GM18909 (cell line): ENCODE data around the gene SLC39A5.

Source experiments
- ATAC-seq: cut with Tn5 transposase; IDR thresholded peaks from one replicate; pipeline ENCODE4 v1.9.1; 2021; ENCODE audit warnings: mild to moderate bottlenecking; ENCODE audit not compliant: unreplicated experiment, poor library complexity

SLC39A5 gene

DNA sequence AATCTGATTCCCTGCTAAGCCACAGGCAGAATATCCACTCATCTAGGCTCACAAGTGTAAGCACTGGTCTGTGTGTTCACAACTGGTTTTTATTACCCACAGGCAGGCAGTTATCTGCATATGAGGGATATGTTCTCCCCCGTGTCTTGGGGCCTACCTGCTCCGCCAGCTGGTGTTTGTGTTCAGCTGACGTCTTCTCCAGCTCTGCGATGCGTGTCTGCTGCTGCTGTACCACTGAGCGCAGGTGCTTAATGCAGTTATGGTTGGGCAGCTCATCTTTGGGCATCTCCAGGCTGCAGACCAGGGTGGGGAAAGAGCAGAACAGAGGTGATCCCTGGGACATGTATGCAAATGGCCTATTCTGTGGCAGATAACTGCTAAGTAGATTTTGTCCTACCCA, 21.8 kb upstream of the SLC39A5 start:
- ATAC-seq, result no peak

DNA sequence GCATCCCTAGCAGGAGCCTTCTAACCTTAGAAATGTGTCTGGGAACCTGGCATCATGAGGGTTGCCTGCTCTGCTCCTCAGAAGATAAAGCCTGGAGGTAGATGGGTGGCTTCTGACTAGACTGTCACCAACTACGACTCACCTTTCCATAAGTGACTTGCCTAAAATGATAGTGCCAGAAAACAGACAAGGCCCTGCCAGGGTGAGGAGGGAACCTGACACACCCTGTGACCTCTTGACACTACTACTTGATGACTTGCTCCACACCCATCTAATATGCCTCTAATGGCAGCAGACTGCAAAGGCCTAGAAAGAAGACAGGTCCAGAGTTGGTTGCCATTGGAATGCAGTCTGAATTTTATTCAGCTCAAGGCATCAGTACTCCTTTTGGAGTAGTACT, 17.5 kb upstream of the SLC39A5 start:
- ATAC-seq, result no peak

DNA sequence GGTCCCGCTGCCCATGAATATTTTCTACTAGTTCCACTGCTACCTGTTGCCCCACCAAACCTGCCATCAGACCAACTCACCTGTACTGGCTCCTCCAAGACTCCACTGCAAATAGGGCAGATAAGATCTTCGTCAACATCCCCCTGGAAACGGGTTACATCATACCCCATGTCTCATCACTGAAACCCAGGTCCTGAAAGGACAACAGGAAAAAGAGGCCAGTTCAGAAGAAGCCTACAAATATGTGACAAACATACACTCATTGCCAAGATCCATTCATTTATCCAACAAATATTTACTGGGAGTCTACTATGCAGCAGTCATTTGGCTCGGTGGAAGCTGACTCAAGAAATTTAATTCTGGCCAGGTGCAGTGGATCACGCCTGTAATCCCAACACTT, 16.0 kb upstream of the SLC39A5 start:
- no peak for ATAC-seq

DNA sequence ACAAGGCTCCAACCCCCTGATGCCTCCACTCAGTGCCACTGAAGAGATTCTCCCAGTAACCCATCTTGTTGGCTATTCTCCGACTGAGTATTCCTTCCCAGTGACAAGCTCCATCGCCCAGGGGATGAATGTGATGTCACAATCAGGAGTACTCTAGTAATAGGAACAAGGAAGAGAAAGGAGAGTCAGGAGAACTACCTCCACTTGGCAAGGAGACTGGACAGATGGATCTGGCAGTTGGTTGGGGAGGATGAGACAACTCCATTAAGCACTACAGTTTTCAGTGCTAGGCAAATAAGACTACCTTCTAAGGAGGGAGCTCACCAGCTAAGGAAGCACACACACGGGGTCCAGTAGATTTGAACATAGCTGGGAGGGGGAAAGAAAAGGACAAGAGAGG, 13.4 kb upstream of the SLC39A5 start:
- ATAC-seq, result no peak

DNA sequence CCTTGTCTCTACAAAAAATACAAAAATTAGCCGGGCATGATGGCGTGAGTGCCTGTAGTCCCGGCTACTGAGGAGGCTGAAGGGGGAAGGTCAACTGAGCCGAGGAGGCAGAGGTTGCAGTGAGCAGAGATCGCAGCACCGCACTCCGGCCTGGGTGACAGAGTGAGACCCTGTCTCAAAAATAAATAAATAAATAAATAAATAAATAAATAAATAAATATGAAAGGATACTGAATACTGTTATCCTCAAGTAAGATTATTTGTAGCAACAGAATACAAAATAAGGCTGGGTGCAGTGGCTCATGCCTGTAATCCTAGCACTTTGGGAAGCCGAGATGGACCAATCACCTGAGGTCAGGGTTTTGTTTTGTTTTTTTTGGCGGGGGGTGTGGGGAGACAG, 10.0 kb upstream of the SLC39A5 start:
- ATAC-seq, result no peak

DNA sequence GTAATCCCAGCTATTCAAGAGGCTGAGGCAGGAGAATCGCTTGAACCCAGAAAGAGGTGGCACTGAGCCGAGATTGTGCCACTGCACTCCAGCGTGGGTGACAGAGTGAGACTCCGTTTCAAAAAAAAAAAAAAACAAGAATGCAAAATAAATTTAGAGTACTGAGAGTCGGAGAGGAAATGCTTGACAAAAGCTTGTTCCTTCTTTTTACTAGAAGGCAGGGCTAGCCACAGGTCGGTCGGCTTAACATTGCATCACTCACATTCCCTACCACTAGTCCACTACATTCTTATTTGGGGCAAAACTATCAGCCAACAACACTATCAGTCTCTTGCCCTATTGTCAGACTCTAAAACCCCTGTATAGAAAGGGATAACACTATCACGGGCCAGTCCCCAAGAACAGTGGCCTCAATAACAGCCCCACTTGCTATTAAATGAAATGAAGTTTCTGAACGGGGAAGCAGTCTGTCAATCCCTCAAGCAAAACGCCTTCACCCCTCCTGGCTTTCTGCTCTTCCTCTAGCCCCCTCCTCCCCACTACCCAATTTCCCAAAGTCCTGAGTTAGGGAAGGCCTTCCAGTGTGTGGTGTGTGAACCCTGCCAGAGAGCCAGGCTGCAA, 9.1 kb upstream of the SLC39A5 start:
- no peak for ATAC-seq

DNA sequence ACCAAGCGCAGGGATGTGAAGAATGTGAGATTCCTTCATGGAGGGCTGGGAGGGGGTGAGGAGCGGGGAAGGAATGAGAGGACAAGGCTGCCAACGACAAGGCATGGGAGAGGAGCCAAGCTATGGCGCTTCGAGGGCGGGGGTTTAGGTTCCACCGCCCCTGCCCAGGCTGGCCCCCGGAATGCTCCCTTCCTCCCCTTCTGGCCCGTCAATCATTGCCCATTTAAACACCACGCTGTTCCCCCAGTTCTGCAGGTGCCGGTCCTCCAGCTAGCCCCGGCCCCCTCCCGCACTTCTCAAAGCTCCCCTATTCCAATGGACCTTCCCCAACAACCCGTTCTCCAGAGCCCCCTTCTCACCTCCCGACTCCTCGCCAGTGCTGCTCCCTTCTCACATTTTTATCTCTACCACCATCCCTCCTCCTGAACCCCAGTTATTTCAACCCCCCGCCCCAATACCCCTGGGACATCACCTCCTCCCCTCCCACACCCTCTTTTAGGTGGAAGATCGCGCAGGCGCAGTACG, 8.6 kb upstream of the SLC39A5 start:
- peak; percentile 28 for ATAC-seq

DNA sequence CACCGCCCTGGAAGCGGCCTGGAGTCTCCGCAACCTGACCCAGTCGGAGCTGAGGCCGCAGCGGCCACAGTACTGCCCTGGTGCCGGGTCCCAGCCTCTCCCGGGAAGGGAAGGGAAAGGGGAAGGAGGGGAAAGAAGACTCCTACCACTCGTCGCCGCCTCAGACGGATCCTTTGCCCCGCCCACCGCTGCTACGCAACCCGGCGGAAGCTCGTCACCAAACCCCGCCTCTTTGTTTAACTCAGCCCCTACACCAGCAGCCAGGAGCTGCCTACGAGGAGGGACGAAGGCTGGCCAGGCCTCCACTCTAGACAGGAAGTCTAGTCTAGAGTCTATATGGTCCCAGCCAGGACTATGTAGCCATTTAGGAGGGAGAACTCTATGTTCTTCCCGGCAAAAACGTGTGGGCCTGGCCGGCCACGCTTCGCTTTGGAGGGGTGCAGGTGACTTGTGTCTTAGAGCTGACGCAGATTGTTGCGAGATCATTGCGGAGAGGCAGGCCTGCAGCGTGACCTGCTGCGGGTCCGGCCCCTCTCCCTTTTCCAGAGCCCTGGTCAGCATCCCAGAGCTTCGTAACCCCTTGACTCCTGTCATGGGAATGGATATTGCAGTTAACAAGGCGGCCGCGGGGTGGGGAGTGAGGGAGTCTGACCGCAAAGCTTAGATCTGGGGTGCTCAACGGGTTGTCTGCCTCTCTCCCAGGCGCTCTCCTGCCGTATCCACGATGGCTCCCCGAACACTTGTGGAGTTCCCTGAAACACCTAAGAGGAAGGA, 7.9 kb upstream of the SLC39A5 start, which contains the start of gene RNF41:
RNF41 (minus strand) TSS at position 166 of the 774 bp plus-strand sequence. CDS start 7,875 bp downstream, outside the sequence.
- ATAC-seq, result peak; percentile 82

DNA sequence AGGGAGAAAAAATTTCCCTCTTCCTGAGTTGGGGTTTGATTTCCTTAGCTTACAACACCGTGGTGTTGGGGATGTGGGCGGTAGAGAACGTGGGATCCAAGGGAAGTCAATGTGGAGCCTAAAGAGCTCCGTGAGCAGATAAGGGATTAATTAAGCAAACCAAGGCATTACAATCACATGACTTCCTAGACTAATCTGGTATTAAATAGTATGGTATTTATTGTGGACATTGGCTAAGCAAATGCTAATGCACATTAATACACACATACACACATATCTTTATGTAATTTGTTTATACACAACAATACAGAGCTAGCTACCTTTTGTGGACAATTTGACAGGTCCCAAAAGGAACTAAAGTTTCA, 7.3 kb upstream of the SLC39A5 start:
- no peak for ATAC-seq

DNA sequence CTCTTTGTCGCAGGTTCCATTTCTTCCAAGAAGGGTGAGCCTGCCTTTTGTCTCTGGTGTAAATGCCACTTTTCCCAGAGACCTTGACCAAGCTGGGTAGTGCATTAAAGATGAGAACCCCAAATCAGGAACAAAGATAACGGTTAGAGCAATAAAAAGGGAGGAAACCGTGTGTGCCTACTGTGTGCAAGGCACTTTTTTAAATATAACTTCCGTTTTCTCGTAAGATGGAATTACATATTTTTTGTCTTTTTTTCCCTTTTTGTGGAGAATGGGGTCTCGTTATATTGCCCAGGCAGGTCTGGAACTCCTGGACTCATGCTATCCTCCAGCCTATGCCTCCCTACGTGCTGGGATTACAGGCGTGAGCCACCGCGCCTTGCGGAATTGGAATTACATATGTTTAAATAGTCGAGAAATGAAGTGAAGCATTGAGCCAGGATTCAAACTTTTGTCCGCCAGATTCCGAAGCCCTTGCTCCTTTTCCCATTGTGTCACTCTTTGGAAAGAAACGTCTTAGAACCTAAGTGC, 6.2 kb upstream of the SLC39A5 start:
- ATAC-seq, result no peak

DNA sequence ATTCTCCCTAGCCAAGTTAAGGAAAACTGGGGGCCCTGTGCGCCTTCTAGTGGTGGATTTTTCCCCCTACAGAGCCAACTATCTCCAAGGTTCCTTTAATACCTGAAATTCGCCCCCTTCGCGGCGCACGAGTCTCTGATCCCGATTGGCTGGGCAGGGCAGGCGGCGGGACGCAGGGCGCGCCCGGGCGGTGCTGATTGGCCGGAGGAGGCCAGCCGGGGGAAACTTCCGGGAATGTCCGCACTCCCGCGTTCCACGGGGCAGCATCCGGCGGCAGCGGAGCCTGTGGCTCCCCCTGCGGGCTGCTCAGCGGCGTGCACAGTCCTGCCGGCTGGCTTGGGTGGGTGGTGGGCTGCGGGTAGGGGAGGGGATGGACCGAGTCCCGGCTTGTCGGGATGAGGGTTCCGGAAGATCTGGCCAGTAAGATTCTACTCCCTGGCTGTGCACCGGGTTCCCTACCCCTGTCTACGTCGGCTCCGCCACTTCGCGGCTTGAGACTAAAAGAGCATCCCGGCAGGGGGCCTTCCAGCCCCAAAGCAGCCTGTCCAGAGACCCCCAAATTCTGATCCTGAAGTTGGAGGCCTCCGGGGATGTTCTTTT, 5.6 kb upstream of the SLC39A5 start, which contains the start of gene NABP2:
NABP2 (plus strand) TSS at position 241 of the 600 bp plus-strand sequence. CDS start 515 bp downstream, outside the sequence.
- peak; percentile 79 for ATAC-seq

DNA sequence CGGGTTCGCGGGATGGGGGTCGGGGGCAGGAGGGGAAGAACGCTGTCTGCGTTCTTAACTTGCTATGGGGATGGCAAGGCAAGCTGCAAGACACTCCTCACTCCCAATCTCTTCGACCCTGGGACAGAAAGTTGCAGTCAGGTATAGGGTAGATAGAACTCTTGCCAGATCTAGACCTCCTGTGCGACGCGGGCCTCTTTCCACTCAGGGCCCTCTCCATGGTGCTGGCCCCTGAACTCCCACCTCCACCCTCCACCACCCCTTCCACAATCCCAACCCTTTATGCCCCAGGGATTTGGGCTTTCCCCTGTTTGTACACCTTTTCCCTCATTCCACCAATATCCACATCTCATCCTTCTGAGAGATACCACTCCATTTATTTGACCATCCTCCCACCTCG, 4.9 kb upstream of the SLC39A5 start:
- ATAC-seq, result no peak

DNA sequence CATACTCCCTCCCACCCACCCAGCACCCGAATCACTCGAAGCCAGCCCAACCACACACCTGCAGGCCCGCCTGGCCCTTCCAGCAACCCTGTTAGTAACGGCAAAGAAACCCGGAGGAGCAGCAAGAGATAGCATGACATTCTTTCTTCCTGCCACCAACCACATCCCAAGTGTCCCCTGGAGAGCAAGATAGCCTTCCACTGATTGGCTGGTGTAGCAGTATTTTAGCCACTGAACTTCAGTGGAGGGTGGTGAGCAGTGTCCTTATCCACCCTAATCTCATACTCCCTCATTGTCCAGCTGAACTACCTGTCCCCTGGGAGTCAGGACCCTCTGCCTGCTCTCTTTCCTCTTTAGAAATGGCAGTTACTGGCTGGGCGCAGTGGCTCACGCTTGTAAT, 769 bp upstream of the SLC39A5 start:
- no peak for ATAC-seq

DNA sequence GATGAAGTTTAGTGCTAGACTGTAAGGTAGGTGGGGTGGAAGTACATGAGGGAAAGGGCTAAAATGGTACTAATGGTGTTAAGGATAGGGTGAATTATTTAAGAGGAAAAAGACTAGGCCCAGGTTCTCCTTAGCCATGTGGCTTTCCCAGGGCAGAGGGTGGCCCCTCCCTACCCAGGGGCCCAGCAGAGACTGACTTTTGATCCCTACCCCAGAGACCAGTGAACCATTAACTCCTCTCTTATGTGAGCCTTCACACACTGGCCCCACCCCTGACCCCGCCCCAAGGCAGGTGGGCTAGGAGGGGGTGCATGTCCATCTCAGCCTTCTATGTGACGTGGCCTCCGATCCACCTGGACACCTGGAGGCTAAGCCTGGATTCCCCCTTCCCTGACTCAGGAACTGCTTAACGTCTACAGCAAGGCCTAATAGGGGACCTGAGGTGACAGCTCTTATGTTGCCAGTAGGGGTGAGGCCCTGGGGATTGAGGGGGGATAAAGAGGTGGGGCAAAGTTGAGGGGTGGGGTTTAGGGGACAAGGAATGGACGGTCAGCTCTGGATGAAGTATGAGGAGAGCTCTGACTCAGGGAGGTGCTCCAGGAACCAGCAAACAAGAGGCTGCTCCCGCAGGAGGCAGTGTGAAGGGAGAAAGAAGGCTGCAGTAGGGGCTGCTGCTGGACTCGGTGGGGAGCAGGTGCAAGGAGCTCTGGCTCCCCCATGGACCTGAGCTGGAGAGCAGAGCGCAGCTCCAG, 757 bp downstream of the SLC39A5 start:
- no peak for ATAC-seq

DNA sequence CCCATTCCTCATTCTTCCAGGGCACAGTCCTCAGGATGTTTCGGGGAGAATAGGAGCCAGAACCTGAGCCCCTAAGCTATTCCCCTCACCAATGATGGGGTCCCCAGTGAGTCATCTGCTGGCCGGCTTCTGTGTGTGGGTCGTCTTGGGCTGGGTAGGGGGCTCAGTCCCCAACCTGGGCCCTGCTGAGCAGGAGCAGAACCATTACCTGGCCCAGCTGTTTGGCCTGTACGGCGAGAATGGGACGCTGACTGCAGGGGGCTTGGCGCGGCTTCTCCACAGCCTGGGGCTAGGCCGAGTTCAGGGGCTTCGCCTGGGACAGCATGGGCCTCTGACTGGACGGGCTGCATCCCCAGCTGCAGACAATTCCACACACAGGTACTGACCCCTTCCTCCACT, 1.3 kb downstream of the SLC39A5 start:
- no peak for ATAC-seq

DNA sequence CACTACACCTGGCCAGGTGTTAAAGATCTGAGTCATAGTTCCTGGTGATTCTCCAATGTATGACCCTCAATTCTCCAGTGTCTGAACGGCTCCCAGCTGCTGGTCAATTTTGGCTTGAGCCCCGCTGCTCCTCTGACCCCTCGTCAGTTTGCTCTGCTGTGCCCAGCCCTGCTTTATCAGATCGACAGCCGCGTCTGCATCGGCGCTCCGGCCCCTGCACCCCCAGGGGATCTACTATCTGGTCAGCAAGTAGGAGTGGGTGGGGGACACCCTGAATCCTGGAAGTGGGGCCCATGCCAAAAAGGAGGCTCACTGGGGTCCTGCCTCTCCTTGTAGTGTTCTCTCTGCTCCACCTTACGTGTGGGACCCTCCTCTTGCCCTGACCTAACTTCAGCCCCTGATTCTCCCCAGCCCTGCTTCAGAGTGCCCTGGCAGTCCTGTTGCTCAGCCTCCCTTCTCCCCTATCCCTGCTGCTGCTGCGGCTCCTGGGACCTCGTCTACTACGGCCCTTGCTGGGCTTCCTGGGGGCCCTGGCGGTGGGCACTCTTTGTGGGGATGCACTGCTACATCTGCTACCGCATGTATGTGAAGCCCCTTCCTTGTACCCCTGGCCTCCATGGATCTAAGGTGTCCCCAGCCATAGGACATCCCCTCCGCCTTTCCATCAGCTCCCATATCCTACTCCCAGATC, 5.0 kb downstream of the SLC39A5 start:
- no peak for ATAC-seq

DNA sequence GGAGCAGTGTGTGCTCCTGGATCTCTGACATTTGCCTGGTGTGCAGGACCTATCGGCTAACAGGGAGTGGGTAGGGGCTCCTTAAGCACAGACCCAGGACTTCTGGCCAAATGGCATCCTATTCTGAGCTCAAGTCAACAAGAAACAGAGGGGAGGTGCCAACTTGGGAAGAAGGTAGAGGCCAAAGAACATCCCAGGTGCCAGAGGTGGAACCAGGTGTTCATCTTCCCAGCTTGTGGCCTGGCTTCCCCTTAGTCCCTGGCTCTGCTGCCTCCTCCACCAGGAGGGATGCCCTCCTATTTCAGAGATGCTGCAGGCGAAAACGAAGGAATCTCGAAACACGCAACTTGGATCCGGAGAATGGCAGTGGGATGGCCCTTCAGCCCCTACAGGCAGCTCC, 6.2 kb downstream of the SLC39A5 start:
- ATAC-seq, result no peak

DNA sequence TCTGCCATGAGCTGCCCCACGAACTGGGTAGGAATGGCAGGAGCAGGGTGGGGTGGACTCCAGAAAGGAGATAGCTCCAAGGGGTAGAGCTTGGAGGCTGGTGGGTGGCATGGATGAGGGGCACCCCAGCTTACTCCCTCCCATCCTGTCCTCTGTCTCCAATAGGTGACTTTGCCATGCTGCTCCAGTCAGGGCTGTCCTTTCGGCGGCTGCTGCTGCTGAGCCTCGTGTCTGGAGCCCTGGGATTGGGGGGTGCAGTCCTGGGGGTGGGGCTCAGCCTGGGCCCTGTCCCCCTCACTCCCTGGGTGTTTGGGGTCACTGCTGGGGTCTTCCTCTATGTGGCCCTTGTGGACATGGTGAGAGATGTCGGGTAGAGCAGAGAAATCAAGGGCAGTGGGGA, 7.1 kb downstream of the SLC39A5 start:
- ATAC-seq, result no peak

DNA sequence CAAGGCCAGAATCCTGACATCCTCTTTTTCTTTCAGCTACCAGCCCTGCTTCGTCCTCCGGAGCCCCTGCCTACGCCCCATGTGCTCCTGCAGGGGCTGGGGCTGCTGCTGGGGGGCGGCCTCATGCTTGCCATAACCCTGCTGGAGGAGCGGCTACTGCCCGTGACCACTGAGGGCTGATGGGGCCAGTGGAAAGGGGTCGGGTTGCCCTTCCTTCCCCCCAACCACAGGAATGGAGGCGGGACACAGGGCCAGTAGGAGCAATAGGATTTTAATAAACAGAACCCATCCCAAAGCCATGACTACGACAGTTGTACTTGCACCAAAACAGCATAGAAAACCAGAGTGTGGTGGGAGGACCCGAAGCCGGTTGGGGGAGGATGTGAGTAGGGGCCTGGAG, 7.7 kb downstream of the SLC39A5 start:
- ATAC-seq, result no peak
